Skeletal muscle tissue (tissue), 4 donors: ENCODE data around the gene ZNF232. TPM values are rescaled to one million over a fixed set of nuclear protein-coding genes. Genes with fewer than 3 reads are reported as not detected.
"Not testable (repeated sequence)": the region's sequence is repeated elsewhere in the genome, so short reads cannot be mapped to it uniquely, and the experiment has no call there.

Experiments used
- H3K27ac ChIP-seq: one replicate; pipeline ENCODE4 v1.7.0; 2013; ENCODE audit warnings: mild to moderate bottlenecking, low read depth, low read length, inconsistent platforms
- H3K27me3 ChIP-seq, 3 donors: one replicate each; pipeline ENCODE4 v1.7.0; 2013; ENCODE audit warnings: low read length in 3 of 3; ENCODE audit not compliant: control insufficient read depth in 3 of 3, insufficient read depth in 3 of 3
- H3K36me3 ChIP-seq, 3 donors: one replicate each; pipeline ENCODE4 v1.7.0; 2013; ENCODE audit warnings: low read length in 3 of 3; ENCODE audit not compliant: control insufficient read depth in 3 of 3, insufficient read depth in 3 of 3
- H3K4me1 ChIP-seq, 3 donors: one replicate each; pipeline ENCODE4 v1.7.0; 2013; ENCODE audit warnings: low read length in 3 of 3, mild to moderate bottlenecking in 3 of 3; ENCODE audit not compliant: control insufficient read depth in 3 of 3, insufficient read depth in 3 of 3
- H3K4me3 ChIP-seq, 3 donors: one replicate each; pipeline ENCODE4 v1.7.0; 2013; ENCODE audit warnings: low read length in 3 of 3
- H3K9ac ChIP-seq, 3 donors: one replicate each; pipeline ENCODE4 v1.7.0; 2013; ENCODE audit warnings: low read length in 3 of 3, mild to moderate bottlenecking in 3 of 3, moderate library complexity in 2 of 3, low read depth in 1 of 3
- H3K9me3 ChIP-seq, 3 donors: one replicate each; pipeline ENCODE4 v1.7.0; 2013; ENCODE audit warnings: low read length in 3 of 3; ENCODE audit not compliant: control insufficient read depth in 3 of 3
- total RNA-seq: library from RNA; depleted of rRNA; stranded (reverse); fragments of >200 nt; gene quantifications from one replicate; pipeline ENCODE4 v1.2.3, GENCODE V29; 2014
- donor health status: Osteomylitis.

ZNF232 gene
- total RNA-seq, 1 donor from 2014 or later = 6.8 TPM

DNA sequence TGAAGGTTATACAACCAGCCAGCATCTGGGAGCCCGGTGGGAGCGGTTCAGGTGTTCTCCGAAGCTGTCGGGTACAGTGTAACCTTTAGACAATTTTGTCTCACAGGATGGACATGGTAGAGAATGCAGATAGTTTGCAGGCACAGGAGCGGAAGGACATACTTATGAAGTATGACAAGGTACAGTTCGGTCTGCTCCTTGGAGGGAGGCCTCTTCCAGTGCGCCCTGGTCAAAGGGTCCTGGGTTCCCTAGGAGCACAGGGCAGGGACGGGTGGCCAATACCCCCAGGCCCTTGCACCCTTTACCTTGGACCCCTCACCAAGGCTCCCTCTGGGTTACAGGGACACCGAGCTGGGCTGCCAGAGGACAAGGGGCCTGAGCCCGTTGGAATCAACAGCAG, 18.6 kb upstream of the ZNF232 start:
- H3K9ac ChIP-seq, H3K36me3 ChIP-seq, H3K4me1 ChIP-seq, H3K27ac ChIP-seq, H3K27me3 ChIP-seq, H3K4me3 ChIP-seq, H3K9me3 ChIP-seq: not testable (repeated sequence)

DNA sequence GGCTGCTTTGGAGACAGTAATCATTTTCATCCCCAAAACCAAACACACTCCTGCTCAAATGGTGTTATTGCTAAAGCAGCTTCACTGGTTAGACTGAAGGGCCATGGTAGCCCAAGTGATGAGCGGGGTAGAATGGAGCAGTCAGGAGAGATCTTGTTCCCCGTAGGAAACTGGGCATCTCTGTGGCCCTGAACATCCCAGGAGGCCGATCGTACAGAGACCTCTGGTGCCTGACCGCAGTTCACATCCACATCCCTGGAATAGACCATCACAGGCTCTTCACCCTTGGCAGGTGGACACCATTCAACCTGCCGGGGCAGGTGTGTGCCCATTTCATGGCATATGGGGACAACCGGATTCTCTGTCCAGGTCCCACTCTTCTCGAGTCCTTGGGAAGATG, 18.1 kb upstream of the ZNF232 start:
- H3K27me3 ChIP-seq, H3K9me3 ChIP-seq, H3K9ac ChIP-seq, H3K4me3 ChIP-seq, H3K4me1 ChIP-seq, H3K36me3 ChIP-seq, H3K27ac ChIP-seq: not testable (repeated sequence)

DNA sequence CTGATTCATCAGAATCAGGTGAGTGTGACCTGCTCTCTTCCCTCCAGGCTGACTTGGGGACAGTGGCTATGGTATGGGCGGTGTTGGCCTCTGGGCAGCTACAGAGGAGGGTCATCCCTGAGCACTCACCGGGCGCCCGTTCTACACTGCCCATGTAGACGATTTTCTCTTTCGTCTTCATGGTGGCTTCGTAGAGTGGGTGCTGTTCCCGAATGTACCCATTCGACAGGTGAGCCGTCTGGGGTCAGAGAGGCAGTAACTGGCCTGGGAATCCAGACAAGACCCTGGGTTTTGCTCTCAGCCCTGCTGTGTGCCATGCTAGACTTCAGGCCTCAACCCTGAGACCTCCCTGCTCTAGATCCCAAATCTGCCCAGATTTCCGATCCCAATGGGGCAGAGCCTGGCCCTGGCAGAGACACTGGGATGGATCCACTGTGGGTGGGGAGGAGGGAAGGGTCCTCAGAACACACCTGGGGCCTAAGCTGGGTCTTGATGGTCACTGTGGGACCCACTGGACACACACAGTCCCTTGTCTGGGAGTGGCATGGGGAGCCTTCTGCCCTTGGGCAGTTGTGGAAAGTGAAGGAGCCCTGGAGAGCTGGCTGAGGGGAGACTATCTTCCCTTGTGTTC, 17.3 kb upstream of the ZNF232 start:
- Histone ChIP-seq H3K36me3 (no peaks in the 10 kb centered on the region), H3K27ac (no peak overlapping the region), H3K4me1 (peaks cover 0 to 1% (median under 1%) of the 10 kb centered on the region in 3 donors), H3K9ac (no peak overlapping the region), H3K9me3 (no peaks in the 10 kb centered on the region), H3K4me3 (no peak overlapping the region), H3K27me3 (no peaks in the 10 kb centered on the region)

DNA sequence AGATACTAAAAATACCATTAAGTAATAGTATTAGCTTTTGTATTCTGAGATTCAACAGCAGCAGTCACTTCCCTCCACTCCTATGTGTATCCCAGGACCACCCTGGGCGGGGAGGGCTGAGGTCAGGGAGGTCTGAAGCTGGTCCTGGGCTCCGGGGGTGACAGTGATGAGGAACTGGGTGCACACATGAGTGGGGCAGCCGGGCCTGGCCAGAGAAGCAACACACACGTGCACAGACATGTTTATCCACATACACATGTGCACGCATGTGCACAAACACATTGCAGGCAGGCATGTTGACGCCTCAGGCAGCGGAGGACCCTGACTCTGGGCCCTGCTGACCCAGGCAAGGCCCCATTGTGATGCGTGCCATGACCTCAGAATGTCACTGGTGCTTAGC, 16.7 kb upstream of the ZNF232 start:
- not testable (repeated sequence) for H3K27me3 ChIP-seq, H3K9me3 ChIP-seq, H3K4me1 ChIP-seq, H3K4me3 ChIP-seq, H3K27ac ChIP-seq, H3K36me3 ChIP-seq, H3K9ac ChIP-seq

DNA sequence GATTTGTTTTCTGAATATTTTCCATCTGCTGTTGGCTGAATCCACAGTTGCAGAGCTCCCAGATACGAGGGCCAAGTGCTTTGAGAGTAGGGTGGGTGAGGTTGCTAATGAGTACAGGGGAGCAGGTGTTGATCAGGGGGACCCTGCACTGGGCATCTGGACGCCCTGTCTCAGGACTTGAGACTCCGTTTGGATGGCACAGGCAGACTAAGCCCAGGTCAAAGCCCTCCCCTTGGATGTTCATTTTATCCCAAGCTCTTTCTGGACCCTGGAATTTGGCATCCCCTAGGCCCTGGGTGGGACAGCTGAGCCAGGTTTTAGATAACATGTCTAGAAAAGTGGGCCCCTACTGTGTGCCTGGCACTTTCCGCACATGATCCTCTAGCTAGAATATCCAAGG, 16.2 kb upstream of the ZNF232 start:
- Histone ChIP-seq H3K4me3 (no peak overlapping the region), H3K4me1 (peaks cover 0 to 8% (median 7%) of the 10 kb centered on the region in 3 donors), H3K27me3 (peaks cover 0 to 3% (median 0%) of the 10 kb centered on the region in 3 donors), H3K9ac (no peak overlapping the region), H3K9me3 (no peaks in the 10 kb centered on the region), H3K27ac (no peak overlapping the region), H3K36me3 (no peaks in the 10 kb centered on the region)

DNA sequence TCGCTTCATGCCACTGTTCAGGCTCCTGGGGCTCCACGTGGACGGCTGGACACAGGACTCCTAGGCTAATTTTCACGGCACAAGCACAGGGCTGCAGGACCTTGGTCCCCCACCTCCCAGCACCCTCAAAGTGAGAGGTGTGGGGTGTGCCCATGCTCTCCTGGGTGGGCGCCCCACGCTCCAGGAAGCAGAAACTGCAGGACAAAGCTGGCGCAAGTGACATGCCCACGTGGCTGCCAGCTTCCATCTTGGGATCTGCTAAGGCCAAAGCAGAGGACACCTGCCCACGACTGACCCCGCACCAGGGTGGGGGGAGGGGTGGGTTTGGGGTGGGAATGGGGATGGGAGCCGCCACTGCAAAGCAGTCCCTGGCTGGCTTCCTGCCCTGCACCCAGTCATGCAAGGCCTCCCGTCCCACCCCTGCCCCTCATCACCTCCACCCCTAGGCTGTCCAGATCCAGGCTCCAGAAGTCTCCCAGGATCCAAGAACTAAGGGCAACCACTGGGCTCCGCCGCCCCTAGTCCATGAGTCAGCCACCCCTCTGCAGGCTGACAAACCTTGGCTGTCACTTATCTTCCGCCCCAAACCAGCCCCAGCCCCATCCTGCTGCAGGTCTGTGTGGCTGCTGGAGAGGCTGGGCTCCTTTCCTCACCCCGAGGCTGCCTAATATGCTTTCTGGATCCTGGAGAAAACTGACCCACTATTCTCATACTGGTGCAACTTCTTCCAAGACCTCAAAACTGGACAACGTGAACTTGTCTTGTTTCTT, 15.2 kb upstream of the ZNF232 start:
- peaks cover 0 to 3% (median 0%) of the 10 kb centered on the region in 3 donors for H3K27me3 ChIP-seq
- no peaks in the 10 kb centered on the region for H3K36me3 ChIP-seq
- no peak overlapping the region for H3K9ac ChIP-seq
- H3K4me3 ChIP-seq = no peak overlapping the region
- H3K9me3 ChIP-seq = no peaks in the 10 kb centered on the region
- H3K4me1 ChIP-seq = peaks cover 0 to 15% (median 11%) of the 10 kb centered on the region in 3 donors
- H3K27ac ChIP-seq = no peak overlapping the region

DNA sequence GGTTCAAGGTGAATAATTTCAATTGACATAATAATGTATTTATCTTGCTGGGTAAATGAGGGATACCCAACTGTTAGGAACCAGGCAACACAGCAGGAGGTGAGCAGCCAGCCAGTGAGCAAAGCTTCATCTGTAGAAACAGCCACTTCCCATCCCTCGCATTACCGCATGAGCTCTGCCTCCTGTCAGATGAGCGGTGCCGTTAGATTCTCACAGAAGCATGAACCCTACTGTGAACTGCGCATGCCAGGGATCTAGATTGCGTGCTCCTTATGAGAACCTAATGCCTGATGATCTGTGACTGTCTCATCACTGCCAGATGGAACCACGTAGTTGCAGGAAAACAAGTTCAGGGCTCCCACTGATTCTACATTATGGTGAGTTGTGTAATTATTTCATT, 13.2 kb upstream of the ZNF232 start:
- H3K36me3 ChIP-seq, H3K4me3 ChIP-seq, H3K27me3 ChIP-seq, H3K9ac ChIP-seq, H3K9me3 ChIP-seq, H3K27ac ChIP-seq: not testable (repeated sequence)
- peaks cover 16 to 31% (median 19%) of the 10 kb centered on the region in 3 donors for H3K4me1 ChIP-seq

DNA sequence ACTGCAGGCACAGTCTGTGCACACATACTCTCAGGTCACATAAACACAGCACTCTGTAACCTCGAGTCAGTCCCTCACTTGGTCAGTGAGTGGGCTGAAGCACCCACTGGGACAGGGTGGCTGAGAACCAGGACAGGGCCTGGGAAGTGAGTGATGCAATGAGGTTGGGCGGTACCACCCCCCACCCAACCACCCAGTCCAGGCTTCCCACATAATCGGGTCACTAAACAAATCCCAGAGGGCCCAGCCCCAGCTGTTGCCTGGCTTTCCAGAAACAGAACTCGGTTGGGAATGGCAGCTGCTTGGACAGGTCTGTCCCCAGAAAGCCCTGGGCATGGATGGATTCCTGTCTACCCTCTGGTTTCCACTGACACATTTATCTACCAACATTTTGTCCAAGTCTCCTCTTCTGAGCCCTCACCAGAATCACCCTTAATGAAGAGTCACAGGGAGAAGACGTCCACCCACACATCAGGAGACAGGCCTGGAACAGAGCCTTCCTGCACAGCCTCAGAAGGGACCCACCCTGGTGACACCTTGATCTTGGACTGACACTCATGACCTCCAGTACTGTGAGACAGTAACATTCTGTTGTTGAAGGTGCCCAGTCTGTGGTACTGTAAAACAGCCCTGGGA, 12.6 kb upstream of the ZNF232 start:
- H3K9me3 ChIP-seq, H3K27me3 ChIP-seq, H3K36me3 ChIP-seq, H3K4me3 ChIP-seq, H3K27ac ChIP-seq: not testable (repeated sequence)
- Histone ChIP-seq H3K4me1 (peaks cover 18 to 33% (median 19%) of the 10 kb centered on the region in 3 donors), H3K9ac (peak overlapping the region in 1 of 3 donors; percentile 25)

DNA sequence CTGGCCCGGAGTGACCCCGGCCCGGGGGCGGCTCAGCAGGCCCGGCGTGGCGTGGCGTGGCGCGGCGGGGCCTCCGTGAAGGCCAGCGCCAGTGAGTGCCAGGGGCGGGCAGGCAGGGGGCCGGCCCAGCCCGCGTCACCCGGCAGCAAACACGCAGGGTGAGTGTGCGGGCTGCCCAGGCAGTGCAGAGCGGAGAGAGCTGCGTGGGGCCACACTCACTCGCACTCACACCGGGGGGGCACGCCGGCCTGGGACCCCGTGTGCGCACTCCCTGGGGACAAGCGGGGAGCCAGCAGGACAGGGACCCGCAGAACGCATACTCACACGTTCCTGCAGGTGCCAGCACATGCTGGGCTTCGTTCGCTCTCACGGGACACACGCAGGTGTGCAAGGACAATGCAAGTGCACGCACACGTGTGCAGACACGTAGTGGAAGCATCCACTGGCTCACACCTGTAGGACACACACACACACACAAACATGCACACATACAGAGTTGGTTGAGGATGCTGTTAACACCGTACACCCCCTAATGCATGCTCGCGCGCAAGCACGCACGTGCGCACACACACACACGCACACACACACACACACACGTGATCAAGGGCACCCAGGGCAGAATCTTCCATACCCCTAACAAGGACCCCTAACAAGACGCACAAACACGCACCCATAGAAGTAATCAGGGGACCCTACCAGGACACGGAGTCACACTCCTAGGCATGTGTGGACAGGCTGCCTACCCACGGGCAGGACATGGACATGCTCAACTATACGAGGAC, 11.9 kb upstream of the ZNF232 start:
- Histone ChIP-seq H3K4me1 (peaks cover 18 to 33% (median 19%) of the 10 kb centered on the region in 3 donors), H3K9me3 (no peaks in the 10 kb centered on the region), H3K4me3 (peak overlapping the region in 1 of 3 donors; percentile 35), H3K27ac (no peak overlapping the region), H3K9ac (peak overlapping the region in 1 of 3 donors; percentile 45), H3K27me3 (peaks cover 0 to 3% (median 0%) of the 10 kb centered on the region in 3 donors), H3K36me3 (no peaks in the 10 kb centered on the region)
